ENCODE data around the gene UQCRHL. TPM values are rescaled to one million over a fixed set of nuclear protein-coding genes. Genes with fewer than 3 reads are reported as not detected.
"Not testable (repeated sequence)": the region's sequence is repeated elsewhere in the genome, so short reads cannot be mapped to it uniquely, and the experiment has no call there.

Gene UQCRHL
- total RNA-seq, 1 donor from 2014 or later, result 1.5 TPM

- Mint-ChIP-seq H3K36me3 (ENCODE audit: low read depth) (peaks cover 2% of the 10 kb centered on the region), H3K27me3 (ENCODE audit: low read depth) (no peaks in the 10 kb centered on the region), H3K9me3 (ENCODE audit: low read depth) (no peaks in the 10 kb centered on the region), H3K4me1 (ENCODE audit: low read depth) (peaks cover 46% of the 10 kb centered on the region), H3K27ac (ENCODE audit: unreplicated experiment) (peak within 1 kb of the TSS; percentile 98), H3K4me3 (ENCODE audit: unreplicated experiment) (peak within 1 kb of the TSS; percentile 99)
- DNase-seq (ENCODE audit: low spot score), result peak; percentile 100
- peak; percentile 31 for TF ChIP-seq CTCF (IDR thresholded peaks at IDR 0.05)
These were observed 39.8 kb upstream of the UQCRHL start, which contains the start of gene SPEN for GRCh38 chr1:15847100-15847892. TSS of gene SPEN (plus strand) at chr1:15847707. CDS start at chr1:15848068, 361 bp downstream.

GRCh38 chr1:15846056-15846455 lies 38.6 kb upstream of the UQCRHL start:
- peaks cover 33% of the 10 kb centered on the region for H3K4me1 Mint-ChIP-seq (ENCODE audit: low read depth)
- DNase-seq (ENCODE audit: low spot score); H3K36me3 Mint-ChIP-seq (ENCODE audit: low read depth); H3K27me3 Mint-ChIP-seq (ENCODE audit: low read depth); H3K4me3 Mint-ChIP-seq (ENCODE audit: unreplicated experiment); H3K27ac Mint-ChIP-seq (ENCODE audit: unreplicated experiment); H3K9me3 Mint-ChIP-seq (ENCODE audit: low read depth): not testable (repeated sequence)

GRCh38 chr1:15843826-15844572 lies 36.5 kb upstream of the UQCRHL start:
- H3K27me3 Mint-ChIP-seq (ENCODE audit: low read depth), result no peaks in the 10 kb centered on the region
- no peak overlapping the region for H3K27ac Mint-ChIP-seq (ENCODE audit: unreplicated experiment)
- H3K9me3 Mint-ChIP-seq (ENCODE audit: low read depth), result no peaks in the 10 kb centered on the region
- H3K4me3 Mint-ChIP-seq (ENCODE audit: unreplicated experiment), result no peak overlapping the region
- no peak for DNase-seq (ENCODE audit: low spot score)
- H3K4me1 Mint-ChIP-seq (ENCODE audit: low read depth), result peaks cover 21% of the 10 kb centered on the region
- no peak for TF ChIP-seq CTCF (IDR thresholded peaks at IDR 0.05)
- peaks cover 2% of the 10 kb centered on the region for H3K36me3 Mint-ChIP-seq (ENCODE audit: low read depth)

GRCh38 chr1:15838721-15839120 lies 31.3 kb upstream of the UQCRHL start:
- Mint-ChIP-seq H3K36me3 (ENCODE audit: low read depth) (no peaks in the 10 kb centered on the region), H3K4me3 (ENCODE audit: unreplicated experiment) (no peak overlapping the region)
- no peak for TF ChIP-seq CTCF (IDR thresholded peaks at IDR 0.05)

GRCh38 chr1:15837931-15838330 lies 30.5 kb upstream of the UQCRHL start:
- TF ChIP-seq CTCF (IDR thresholded peaks at IDR 0.05), result no peak
- no peaks in the 10 kb centered on the region for H3K36me3 Mint-ChIP-seq (ENCODE audit: low read depth)
- H3K27ac Mint-ChIP-seq (ENCODE audit: unreplicated experiment), result no peak overlapping the region
- no peaks in the 10 kb centered on the region for H3K27me3 Mint-ChIP-seq (ENCODE audit: low read depth)
- H3K9me3 Mint-ChIP-seq (ENCODE audit: low read depth), result no peaks in the 10 kb centered on the region
- H3K4me1 Mint-ChIP-seq (ENCODE audit: low read depth), result peaks cover 17% of the 10 kb centered on the region
- no peak overlapping the region for H3K4me3 Mint-ChIP-seq (ENCODE audit: unreplicated experiment)
- DNase-seq (ENCODE audit: low spot score), result peak; percentile 32

More at GRCh38 chr1:15838721-15839120, 31.3 kb upstream of the UQCRHL start:
- Mint-ChIP-seq H3K27ac (ENCODE audit: unreplicated experiment) (no peak overlapping the region), H3K4me1 (ENCODE audit: low read depth) (peaks cover 9% of the 10 kb centered on the region), H3K9me3 (ENCODE audit: low read depth) (no peaks in the 10 kb centered on the region), H3K27me3 (ENCODE audit: low read depth) (no peaks in the 10 kb centered on the region)
- DNase-seq (ENCODE audit: low spot score), result no peak
